Natural killer cell (primary cell): ENCODE measurements around the gene ITGA5. TPM values are rescaled to one million over a fixed set of nuclear protein-coding genes. Genes with fewer than 3 reads are reported as not detected.

Experiments used
- ATAC-seq, 3 donors: fragments of 150-1000 bp in 2 of 3; fragments of 200-7000 bp in 1 of 3; cut with Tn5 transposase; 1 replicate in 1 of 3; 2 replicates in 2 of 3; pipeline ENCODE4 v1.10.0; 2021; ENCODE audit warnings: mild to moderate bottlenecking in 2 of 3, moderate library complexity in 2 of 3
- DNase-seq, 2 donors: peaks; one replicate each; pipeline versions ENCODE4 v3.0.0 to v3.0.0-alpha.2; 2013 to 2021; ENCODE audit warnings: mixed read lengths in 1 of 2
- H3K27ac ChIP-seq: one replicate; pipeline ENCODE4 v1.5.1; 2013; ENCODE audit warnings: mild to moderate bottlenecking, low read length
- H3K27me3 ChIP-seq: one replicate; pipeline ENCODE4 v1.6.1; 2013; ENCODE audit warnings: low read length; ENCODE audit not compliant: control insufficient read depth, insufficient read depth
- H3K36me3 ChIP-seq: one replicate; pipeline ENCODE4 v1.6.1; 2013; ENCODE audit warnings: low read length; ENCODE audit not compliant: control insufficient read depth, insufficient read depth
- H3K4me1 ChIP-seq: one replicate; pipeline ENCODE4 v1.6.1; 2013; ENCODE audit warnings: low read length; ENCODE audit not compliant: control insufficient read depth, insufficient read depth
- H3K4me3 ChIP-seq: one replicate; pipeline ENCODE4 v1.5.1; 2013; ENCODE audit warnings: low read length
- H3K9me3 ChIP-seq: one replicate; pipeline ENCODE4 v1.6.1; 2013; ENCODE audit warnings: low read length; ENCODE audit not compliant: control insufficient read depth, insufficient read depth
- H3K27ac Mint-ChIP-seq, 2 donors: one replicate each; pipeline ENCODE4 v1.8.0; 2022; ENCODE audit warnings: mild to moderate bottlenecking in 2 of 2, mixed read lengths in 2 of 2, moderate library complexity in 1 of 2
- H3K27me3 Mint-ChIP-seq, 2 donors: one replicate each; pipeline ENCODE4 v1.8.0; 2022; ENCODE audit warnings: low read depth in 2 of 2, mixed read lengths in 2 of 2
- H3K36me3 Mint-ChIP-seq: one replicate; pipeline ENCODE4 v1.8.0; 2022; ENCODE audit warnings: mixed read lengths
- H3K4me1 Mint-ChIP-seq, 2 donors: one replicate each; pipeline ENCODE4 v1.8.0; 2022; ENCODE audit warnings: mixed read lengths in 2 of 2
- H3K4me3 Mint-ChIP-seq: one replicate; pipeline ENCODE4 v1.8.0; 2022; ENCODE audit warnings: mild to moderate bottlenecking, moderate library complexity, mixed read lengths
- H3K9me3 Mint-ChIP-seq, 2 donors: one replicate each; pipeline ENCODE4 v1.8.0; 2022; ENCODE audit warnings: mixed read lengths in 2 of 2
- CTCF ChIP-seq: fragments of 200-600 bp; IDR thresholded peaks from one replicate; pipeline ENCODE4 v1.8.0; 2022; ENCODE audit warnings: antibody characterized with exemption
- WGBS: methylation state at CpG from one replicate; pipeline ENCODE4 v1.1.7; 2013; ENCODE audit warnings: missing lambda C conversion rate; ENCODE audit not compliant: insufficient coverage; 5-methylcytosine and 5-hydroxymethylcytosine counted together
- intact Hi-C: fragments of 100-400 bp; cut with micrococcal nuclease; formaldehyde crosslinking; loops from one replicate; pipeline ENCODE4 v1.14.2; 2022
- total RNA-seq, 4 donors: library from RNA; stranded (reverse); fragments of 120-200 nt in 1 of 4; gene quantifications; one replicate each; pipeline versions ENCODE4 v1.2.3 to v1.2.4, GENCODE V29; 2013 to 2022

ITGA5 gene
- total RNA-seq, 3 donors from 2014 or later (not counting 1 experiment from before 2014, with no cell fraction given), result 177 to 232 (median 207) TPM

- no peaks in the 10 kb centered on the region for H3K27me3 Mint-ChIP-seq
- Histone ChIP-seq H3K27ac (no peak overlapping the region), H3K27me3 (no peaks in the 10 kb centered on the region), H3K4me3 (no peak overlapping the region), H3K9me3 (no peaks in the 10 kb centered on the region), H3K36me3 (no peaks in the 10 kb centered on the region), H3K4me1 (peaks cover 17% of the 10 kb centered on the region)
- peak in 1 of 3 donors; percentile 51 for ATAC-seq
- no peaks in the 10 kb centered on the region for H3K36me3 Mint-ChIP-seq
- H3K4me1 Mint-ChIP-seq, result peaks cover 14 to 20% of the 10 kb centered on the region in 2 donors
- 94% methylated on average over 44 of the region's 44 CpGs for WGBS
- TF ChIP-seq CTCF, result no peak
- intact Hi-C loops, result no loop called here
- H3K27ac Mint-ChIP-seq, result no peak overlapping the region
- H3K4me3 Mint-ChIP-seq, result peak overlapping the region; percentile 83
- H3K9me3 Mint-ChIP-seq, result no peaks in the 10 kb centered on the region
- no peak for DNase-seq
Measured at GRCh38 chr12:54370171-54370730, 48.8 kb downstream of the ITGA5 start.

- ATAC-seq (no peak), DNase-seq (no peak)
- peak overlapping the region; percentile 86 for H3K4me3 Mint-ChIP-seq
- no peak for TF ChIP-seq CTCF
- Histone ChIP-seq H3K9me3 (no peaks in the 10 kb centered on the region), H3K27ac (no peak overlapping the region), H3K4me3 (no peak overlapping the region), H3K27me3 (no peaks in the 10 kb centered on the region), H3K4me1 (peaks cover 18% of the 10 kb centered on the region), H3K36me3 (no peaks in the 10 kb centered on the region)
- H3K27me3 Mint-ChIP-seq, result no peaks in the 10 kb centered on the region
- no peaks in the 10 kb centered on the region for H3K36me3 Mint-ChIP-seq
- H3K4me1 Mint-ChIP-seq, result peaks cover 15 to 21% of the 10 kb centered on the region in 2 donors
- H3K27ac Mint-ChIP-seq, result peak overlapping the region; percentile 62 to 66
- intact Hi-C loops, result loop anchor here (2.0 kb wide), 1 partner anchor 155 kb away; no protein-coding TSS in a partner anchor
- 89% methylated on average over 18 of the region's 21 CpGs for WGBS
- no peaks in the 10 kb centered on the region for H3K9me3 Mint-ChIP-seq
Measured at GRCh38 chr12:54369597-54370131, 49.4 kb downstream of the ITGA5 start.

GRCh38 chr12:54368709-54369596, 50.1 kb downstream of the ITGA5 start:
- peak overlapping the region; percentile 86 for H3K4me3 Mint-ChIP-seq
- no peaks in the 10 kb centered on the region for H3K9me3 ChIP-seq
- no peaks in the 10 kb centered on the region for H3K9me3 Mint-ChIP-seq
- DNase-seq, result peak; percentile 83 to 93
- no peaks in the 10 kb centered on the region for H3K27me3 ChIP-seq
- peak; percentile 88 to 98 (median 92) for ATAC-seq
- H3K27ac Mint-ChIP-seq, result peak overlapping the region; percentile 62 to 66
- H3K27me3 Mint-ChIP-seq, result no peaks in the 10 kb centered on the region
- peaks cover 23 to 28% of the 10 kb centered on the region in 2 donors for H3K4me1 Mint-ChIP-seq
- no peak overlapping the region for H3K27ac ChIP-seq
- intact Hi-C loops, result loop anchor here (1.0 to 2.0 kb wide), 3 partner anchors 75 to 154 kb away; no protein-coding TSS in a partner anchor
- H3K4me1 ChIP-seq, result peaks cover 22% of the 10 kb centered on the region
- TF ChIP-seq CTCF, result peak; percentile 86
- H3K36me3 Mint-ChIP-seq, result no peaks in the 10 kb centered on the region
- no peak overlapping the region for H3K4me3 ChIP-seq
- H3K36me3 ChIP-seq, result no peaks in the 10 kb centered on the region
- 52% methylated on average over 37 of the region's 40 CpGs for WGBS
